Measurements from ENCODE around the gene RCBTB1.
"Not testable (repeated sequence)": the region's sequence is repeated elsewhere in the genome, so short reads cannot be mapped to it uniquely, and the experiment has no call there.

Gene RCBTB1

DNA sequence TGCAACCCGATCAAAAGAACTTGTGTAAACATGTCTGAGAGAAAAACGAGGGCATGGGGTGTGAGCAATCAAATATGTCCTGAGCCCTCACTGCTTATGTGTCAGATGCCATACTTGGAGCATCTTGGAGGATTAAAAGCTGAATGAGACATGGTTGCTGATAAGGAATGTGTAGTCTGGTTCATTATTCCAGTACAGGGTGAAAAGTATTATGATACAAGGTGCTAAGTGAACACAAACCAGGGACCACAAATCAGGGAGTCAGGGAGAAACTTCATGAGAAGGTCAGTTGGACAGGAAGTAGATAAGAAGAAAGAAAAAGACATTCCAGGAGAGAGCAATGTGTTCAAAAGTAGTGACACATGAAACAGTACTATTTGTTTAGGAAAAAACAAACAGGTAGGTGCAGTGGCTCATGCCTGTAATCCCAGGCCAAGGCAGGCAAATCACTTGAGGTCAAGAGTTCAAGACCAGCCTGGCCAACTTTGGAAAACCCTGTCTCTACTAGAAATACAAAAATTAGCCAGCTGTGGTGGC, 2.0 kb upstream of the RCBTB1 start:
- H3K4me3 Mint-ChIP-seq = no peak overlapping the region
- no peak for ATAC-seq (replicated peaks)

GRCh38 chr13:49586717-49587116, 1.4 kb upstream of the RCBTB1 start:
- Mint-ChIP-seq H3K27me3 (no peaks in the 10 kb centered on the region), H3K4me1 (peaks cover 3 to 19% of the 10 kb centered on the region in 2 donors), H3K36me3 (peaks cover 9 to 13% of the 10 kb centered on the region in 2 donors), H3K9me3 (no peaks in the 10 kb centered on the region), H3K4me3 (peak overlapping the region; percentile 93 to 99), H3K27ac (no peak overlapping the region)
- DNase-seq (no peak), ATAC-seq (replicated peaks) (no peak)

More for the DNA sequence above, 2.0 kb upstream of the RCBTB1 start:
- H3K9me3 Mint-ChIP-seq = no peaks in the 10 kb centered on the region
- H3K36me3 Mint-ChIP-seq = peaks cover 6 to 10% of the 10 kb centered on the region in 2 donors
- H3K27ac Mint-ChIP-seq = no peak overlapping the region
- DNase-seq = no peak
- H3K4me1 Mint-ChIP-seq = peaks cover 0 to 17% of the 10 kb centered on the region in 2 donors
- no peaks in the 10 kb centered on the region for H3K27me3 Mint-ChIP-seq

- no peaks in the 10 kb centered on the region for H3K9me3 Mint-ChIP-seq
- DNase-seq = no peak
- H3K4me3 Mint-ChIP-seq = peak overlapping the region; percentile 93 to 99
- peak; percentile 14 to 17 for ATAC-seq (replicated peaks)
- no peaks in the 10 kb centered on the region for H3K27me3 Mint-ChIP-seq
- H3K4me1 Mint-ChIP-seq = peaks cover 14 to 37% of the 10 kb centered on the region in 2 donors
- H3K27ac Mint-ChIP-seq = peak overlapping the region; percentile 91
- H3K36me3 Mint-ChIP-seq = peaks cover 19 to 27% of the 10 kb centered on the region in 2 donors
Measured at GRCh38 chr13:49584771-49585182, 581 bp downstream of the RCBTB1 start.

GRCh38 chr13:49580980-49581680, 4.2 kb downstream of the RCBTB1 start:
- Mint-ChIP-seq H3K36me3 (peaks cover 19 to 35% of the 10 kb centered on the region in 2 donors), H3K4me1 (peaks cover 14 to 37% of the 10 kb centered on the region in 2 donors), H3K4me3 (no peak overlapping the region), H3K27ac (peak overlapping the region; percentile 49), H3K27me3 (no peaks in the 10 kb centered on the region), H3K9me3 (no peaks in the 10 kb centered on the region)
- no peak for DNase-seq
- no peak for ATAC-seq (replicated peaks)

DNA sequence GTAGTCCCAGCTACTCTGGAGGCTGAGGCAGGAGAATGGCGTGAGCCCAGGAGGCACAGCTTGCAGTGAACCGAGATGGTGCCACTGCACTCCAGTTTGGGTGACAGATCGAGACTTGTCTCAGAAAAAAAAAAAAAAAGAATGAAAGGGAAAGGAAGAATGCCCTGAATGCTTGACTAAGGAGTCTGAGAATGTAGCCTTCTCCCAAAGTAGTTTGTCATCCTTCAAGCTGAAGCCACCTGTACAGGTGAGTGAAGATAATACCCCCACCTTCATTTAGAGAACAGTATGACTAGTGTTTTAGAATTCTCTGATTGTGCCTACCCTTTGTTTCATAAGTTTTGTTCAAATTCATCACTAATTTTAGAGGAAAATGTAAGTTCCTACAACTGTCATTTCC, 5.9 kb downstream of the RCBTB1 start:
- no peak for ATAC-seq (replicated peaks)
- no peak overlapping the region for H3K27ac Mint-ChIP-seq
- H3K4me3 Mint-ChIP-seq = no peak overlapping the region
- peaks cover 14 to 45% of the 10 kb centered on the region in 2 donors for H3K4me1 Mint-ChIP-seq
- no peaks in the 10 kb centered on the region for H3K9me3 Mint-ChIP-seq
- DNase-seq = no peak
- H3K36me3 Mint-ChIP-seq = peaks cover 22 to 44% of the 10 kb centered on the region in 2 donors
- no peaks in the 10 kb centered on the region for H3K27me3 Mint-ChIP-seq

DNA sequence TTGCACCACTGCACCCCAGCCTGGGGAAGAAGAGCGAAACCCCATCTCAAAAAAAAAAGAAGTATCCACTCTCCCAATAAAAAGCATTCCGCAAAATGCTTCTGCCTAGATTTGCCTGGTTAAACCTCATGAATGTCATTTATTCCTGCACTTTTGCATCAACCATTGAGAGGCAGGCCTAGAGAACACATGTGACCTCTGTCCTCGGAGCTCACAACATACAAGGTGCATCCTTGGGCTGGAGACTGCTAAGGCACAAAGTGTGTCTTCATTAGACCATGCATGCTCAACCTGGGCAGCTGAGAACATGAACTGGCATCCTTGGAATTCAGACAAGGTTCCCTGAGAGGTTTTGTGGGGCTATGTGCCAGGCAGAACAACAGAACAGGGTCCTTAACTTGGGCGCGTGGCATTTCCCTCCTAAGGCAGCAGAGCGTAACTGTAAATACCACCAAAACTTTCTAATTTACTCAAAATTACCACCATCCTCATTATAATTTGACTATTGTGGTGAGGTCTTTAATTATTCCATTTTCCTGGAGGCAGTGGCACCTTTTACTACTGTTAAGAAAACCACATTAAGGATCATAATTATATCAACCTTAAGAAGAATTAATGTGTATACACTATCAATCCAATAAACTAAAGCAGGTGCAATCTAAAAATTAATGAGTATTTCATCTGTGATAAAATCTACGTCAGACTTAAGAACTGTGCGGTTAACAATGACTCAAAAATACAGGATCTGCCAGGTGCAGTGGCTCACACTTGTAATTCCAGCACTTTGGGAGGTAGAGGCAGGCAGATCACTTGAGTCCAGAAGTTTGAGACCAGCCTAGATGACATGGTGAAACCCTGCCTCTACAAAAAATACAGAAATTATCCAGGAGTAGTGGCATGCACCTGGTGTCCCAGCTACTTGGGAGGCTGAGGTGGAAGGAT, 13.8 kb downstream of the RCBTB1 start:
- ATAC-seq (replicated peaks) (peak; percentile 82 to 87), DNase-seq (no peak)
- peaks cover 22 to 59% of the 10 kb centered on the region in 2 donors for H3K4me1 Mint-ChIP-seq
- H3K27ac Mint-ChIP-seq = no peak overlapping the region
- no peaks in the 10 kb centered on the region for H3K27me3 Mint-ChIP-seq
- H3K36me3 Mint-ChIP-seq = peaks cover 12 to 30% of the 10 kb centered on the region in 2 donors
- H3K9me3 Mint-ChIP-seq = no peaks in the 10 kb centered on the region
- H3K4me3 Mint-ChIP-seq = peak overlapping the region; percentile 4 to 13

GRCh38 chr13:49569993-49570689, 15.2 kb downstream of the RCBTB1 start:
- H3K27ac Mint-ChIP-seq = peak overlapping the region; percentile 26
- H3K4me1 Mint-ChIP-seq = peaks cover 22 to 56% of the 10 kb centered on the region in 2 donors
- H3K4me3 Mint-ChIP-seq = no peak overlapping the region
- peaks cover 18 to 36% of the 10 kb centered on the region in 2 donors for H3K36me3 Mint-ChIP-seq
- no peaks in the 10 kb centered on the region for H3K9me3 Mint-ChIP-seq
- DNase-seq (no peak), ATAC-seq (replicated peaks) (peak; percentile 84 to 85)
- no peaks in the 10 kb centered on the region for H3K27me3 Mint-ChIP-seq

GRCh38 chr13:49567491-49567890, 17.9 kb downstream of the RCBTB1 start:
- Mint-ChIP-seq H3K27me3 (no peaks in the 10 kb centered on the region), H3K4me3 (no peak overlapping the region), H3K36me3 (peaks cover 26 to 45% of the 10 kb centered on the region in 2 donors), H3K27ac (no peak overlapping the region), H3K4me1 (peaks cover 22 to 42% of the 10 kb centered on the region in 2 donors), H3K9me3 (no peaks in the 10 kb centered on the region)
- ATAC-seq (replicated peaks) (no peak), DNase-seq (no peak)

DNA sequence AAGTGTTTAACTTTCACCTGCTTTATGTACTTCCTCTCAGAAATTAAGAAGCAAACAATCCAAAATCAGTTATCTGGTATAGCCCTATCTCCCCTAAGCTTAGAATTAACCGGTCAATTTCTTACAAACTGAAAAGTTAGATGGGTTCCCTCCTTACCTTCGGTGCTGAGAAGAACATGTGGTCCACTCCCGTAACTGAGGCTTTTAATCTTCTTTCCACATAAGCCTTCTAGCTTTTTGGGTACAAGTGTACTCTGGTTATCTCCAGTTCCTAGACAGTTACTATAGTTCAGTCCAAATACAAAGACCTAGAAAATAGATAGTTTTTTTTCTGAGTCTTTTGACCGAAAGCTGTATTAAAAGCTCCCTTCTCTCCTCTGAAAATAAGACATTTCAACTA, 18.9 kb downstream of the RCBTB1 start:
- H3K9me3 Mint-ChIP-seq = no peaks in the 10 kb centered on the region
- no peak for ATAC-seq (replicated peaks)

DNA sequence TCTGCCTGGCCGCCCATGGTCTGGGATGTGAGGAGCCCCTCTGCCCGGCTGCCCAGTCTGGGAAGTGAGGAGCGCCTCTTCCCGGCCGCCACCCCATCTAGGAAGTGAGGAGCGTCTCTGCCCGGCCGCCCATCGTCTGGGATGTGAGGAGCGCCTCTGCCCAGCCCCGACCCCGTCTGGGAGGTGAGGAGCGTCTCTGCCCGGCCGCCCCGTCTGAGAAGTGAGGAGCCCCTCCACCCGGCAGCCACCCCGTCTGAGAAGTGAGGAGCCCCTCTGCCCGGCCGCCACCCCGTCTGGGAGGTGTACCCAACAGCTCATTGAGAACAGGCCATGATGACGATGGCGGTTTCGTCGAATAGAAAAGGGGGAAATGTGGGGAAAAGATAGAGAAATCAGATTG, 19.9 kb downstream of the RCBTB1 start:
- H3K27me3 Mint-ChIP-seq, H3K4me3 Mint-ChIP-seq: not testable (repeated sequence)

More for the DNA sequence above, 18.9 kb downstream of the RCBTB1 start:
- Mint-ChIP-seq H3K36me3 (peaks cover 26 to 45% of the 10 kb centered on the region in 2 donors), H3K4me3 (no peak overlapping the region), H3K27ac (no peak overlapping the region), H3K27me3 (no peaks in the 10 kb centered on the region), H3K4me1 (peaks cover 17 to 31% of the 10 kb centered on the region in 2 donors)
- DNase-seq = no peak

DNA sequence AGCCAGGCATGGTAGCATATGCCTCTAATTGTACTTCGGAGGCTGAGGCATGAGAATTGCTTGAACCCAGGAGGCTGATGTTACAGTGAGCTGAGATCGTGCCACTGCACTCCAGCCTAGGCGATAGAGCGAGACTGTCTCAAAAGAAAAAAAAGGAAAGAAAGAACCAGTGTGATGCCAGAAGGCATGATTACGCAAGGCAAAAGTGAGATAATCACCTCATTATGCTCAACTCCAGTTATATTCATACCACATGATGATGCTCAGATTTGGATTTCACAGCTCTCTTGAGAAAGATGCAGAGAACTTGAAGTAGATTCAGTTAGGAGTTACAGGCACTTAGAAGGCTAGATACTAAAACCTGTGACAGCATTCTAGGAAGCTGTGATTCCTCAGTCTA, 21.8 kb downstream of the RCBTB1 start:
- Mint-ChIP-seq H3K27ac (no peak overlapping the region), H3K4me1 (peaks cover 9 to 22% of the 10 kb centered on the region in 2 donors), H3K36me3 (peaks cover 50 to 68% of the 10 kb centered on the region in 2 donors), H3K4me3 (no peak overlapping the region), H3K27me3 (no peaks in the 10 kb centered on the region), H3K9me3 (peaks cover 0 to 2% of the 10 kb centered on the region in 2 donors)
- DNase-seq = no peak
- ATAC-seq (replicated peaks) = no peak

More for the DNA sequence above, 19.9 kb downstream of the RCBTB1 start:
- not testable (repeated sequence) for H3K27ac Mint-ChIP-seq; H3K9me3 Mint-ChIP-seq; ATAC-seq (replicated peaks); DNase-seq
- Mint-ChIP-seq H3K4me1 (peaks cover 10 to 28% of the 10 kb centered on the region in 2 donors), H3K36me3 (peaks cover 34 to 52% of the 10 kb centered on the region in 2 donors)

DNA sequence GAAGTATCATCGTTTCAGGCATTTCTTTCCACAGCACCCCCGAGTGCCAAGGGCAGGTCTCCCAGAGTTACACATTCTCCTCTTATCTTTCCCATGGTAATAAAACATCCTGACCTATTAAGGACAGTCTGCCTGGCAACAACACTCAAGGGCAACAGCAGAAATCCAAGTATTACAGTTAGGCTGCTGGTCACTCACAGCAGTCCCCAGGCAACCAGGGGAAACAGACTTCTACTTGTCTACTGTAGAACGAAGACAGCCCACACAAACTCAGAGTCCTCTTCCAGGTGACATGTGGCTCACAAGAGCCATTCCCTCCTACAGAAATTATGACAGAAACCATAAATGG, 24.3 kb downstream of the RCBTB1 start:
- peaks cover 0 to 2% of the 10 kb centered on the region in 2 donors for H3K9me3 Mint-ChIP-seq
- H3K4me3 Mint-ChIP-seq = no peak overlapping the region
- H3K27me3 Mint-ChIP-seq = no peaks in the 10 kb centered on the region
- H3K4me1 Mint-ChIP-seq = peaks cover 2 to 14% of the 10 kb centered on the region in 2 donors
- DNase-seq (no peak), ATAC-seq (replicated peaks) (no peak)
- peak overlapping the region; percentile 38 for H3K27ac Mint-ChIP-seq
- H3K36me3 Mint-ChIP-seq = peaks cover 55 to 60% of the 10 kb centered on the region in 2 donors

- peak; percentile 34 to 36 for ATAC-seq (replicated peaks)
- Mint-ChIP-seq H3K4me3 (no peak overlapping the region), H3K27me3 (no peaks in the 10 kb centered on the region), H3K27ac (no peak overlapping the region), H3K36me3 (peaks cover 53 to 58% of the 10 kb centered on the region in 2 donors), H3K4me1 (peaks cover 2 to 14% of the 10 kb centered on the region in 2 donors), H3K9me3 (peaks cover 0 to 2% of the 10 kb centered on the region in 2 donors)
- DNase-seq = no peak
Measured at GRCh38 chr13:49560270-49561061, 24.9 kb downstream of the RCBTB1 start.
